IgD-negative memory B cell (primary cell): Measurements from ENCODE around the gene SLC1A7. TPM values are rescaled to one million over a fixed set of nuclear protein-coding genes. Genes with fewer than 3 reads are reported as not detected.

Experiments
- H3K27ac Mint-ChIP-seq, 3 donors: one replicate each; pipeline ENCODE4 v1.8.0; 2020 to 2022; ENCODE audit warnings: mild to moderate bottlenecking in 3 of 3, mixed read lengths in 3 of 3, moderate library complexity in 1 of 3
- H3K27me3 Mint-ChIP-seq: one replicate; pipeline ENCODE4 v1.8.0; 2021; ENCODE audit warnings: mixed read lengths
- H3K36me3 Mint-ChIP-seq: one replicate; pipeline ENCODE4 v1.8.0; 2020; ENCODE audit warnings: mild to moderate bottlenecking, mixed read lengths
- H3K4me1 Mint-ChIP-seq, 3 donors: one replicate each; pipeline ENCODE4 v1.8.0; 2020 to 2022; ENCODE audit warnings: mixed read lengths in 3 of 3, mild to moderate bottlenecking in 1 of 3
- H3K4me3 Mint-ChIP-seq, 4 donors: one replicate each; pipeline ENCODE4 v1.8.0; 2020 to 2022; ENCODE audit warnings: mild to moderate bottlenecking in 4 of 4, mixed read lengths in 4 of 4, moderate library complexity in 3 of 4
- H3K9me3 Mint-ChIP-seq, 3 donors: one replicate each; pipeline ENCODE4 v1.8.0; 2020 to 2021; ENCODE audit warnings: mixed read lengths in 3 of 3, mild to moderate bottlenecking in 1 of 3
- polyA plus RNA-seq: library from polyadenylated mRNA; unstranded; fragments of 300-500 nt; fragmentation: Illumina TruSeq; gene quantifications from one replicate; pipeline ENCODE4 v1.2.3, GENCODE V29; 2021

SLC1A7 gene
- polyA plus RNA-seq, 1 donor from 2014 or later, result not detected

- H3K4me1 Mint-ChIP-seq, result no peaks in the 10 kb centered on the region
- no peak overlapping the region for H3K4me3 Mint-ChIP-seq
- H3K27ac Mint-ChIP-seq, result no peak overlapping the region
- H3K36me3 Mint-ChIP-seq, result peaks cover 21% of the 10 kb centered on the region
- no peaks in the 10 kb centered on the region for H3K27me3 Mint-ChIP-seq
- no peaks in the 10 kb centered on the region for H3K9me3 Mint-ChIP-seq
Observed at GRCh38 chr1:53048960-53049573, 93.4 kb downstream of the SLC1A7 start.

- H3K36me3 Mint-ChIP-seq, result peaks cover 17% of the 10 kb centered on the region
- H3K4me1 Mint-ChIP-seq, result no peaks in the 10 kb centered on the region
- H3K27ac Mint-ChIP-seq, result no peak overlapping the region
- H3K27me3 Mint-ChIP-seq, result no peaks in the 10 kb centered on the region
- no peaks in the 10 kb centered on the region for H3K9me3 Mint-ChIP-seq
- no peak overlapping the region for H3K4me3 Mint-ChIP-seq
Observed at GRCh38 chr1:53047737-53048736, 94.4 kb downstream of the SLC1A7 start.

GRCh38 chr1:53046930-53047329, 95.5 kb downstream of the SLC1A7 start:
- H3K27ac Mint-ChIP-seq, result no peak overlapping the region
- no peaks in the 10 kb centered on the region for H3K4me1 Mint-ChIP-seq
- H3K4me3 Mint-ChIP-seq, result no peak overlapping the region
- H3K27me3 Mint-ChIP-seq, result no peaks in the 10 kb centered on the region
- H3K36me3 Mint-ChIP-seq, result peaks cover 7% of the 10 kb centered on the region
- no peaks in the 10 kb centered on the region for H3K9me3 Mint-ChIP-seq

- no peaks in the 10 kb centered on the region for H3K9me3 Mint-ChIP-seq
- H3K27ac Mint-ChIP-seq, result no peak overlapping the region
- peaks cover 11% of the 10 kb centered on the region for H3K36me3 Mint-ChIP-seq
- no peaks in the 10 kb centered on the region for H3K27me3 Mint-ChIP-seq
- H3K4me1 Mint-ChIP-seq, result no peaks in the 10 kb centered on the region
- no peak overlapping the region for H3K4me3 Mint-ChIP-seq
Observed at GRCh38 chr1:53044926-53045325, 97.5 kb downstream of the SLC1A7 start.

- Mint-ChIP-seq H3K36me3 (peaks cover 19% of the 10 kb centered on the region), H3K27ac (no peak overlapping the region), H3K27me3 (no peaks in the 10 kb centered on the region), H3K4me1 (no peaks in the 10 kb centered on the region), H3K9me3 (no peaks in the 10 kb centered on the region), H3K4me3 (no peak overlapping the region)
Observed at GRCh38 chr1:53043271-53043670, 99.2 kb downstream of the SLC1A7 start.

- no peaks in the 10 kb centered on the region for H3K27me3 Mint-ChIP-seq
- H3K27ac Mint-ChIP-seq, result no peak overlapping the region
- peaks cover 0 to 2% (median 0%) of the 10 kb centered on the region in 3 donors for H3K4me1 Mint-ChIP-seq
- peaks cover 16% of the 10 kb centered on the region for H3K36me3 Mint-ChIP-seq
- peak overlapping the region in 1 of 4 donors; percentile 30 for H3K4me3 Mint-ChIP-seq
- no peaks in the 10 kb centered on the region for H3K9me3 Mint-ChIP-seq
Observed at GRCh38 chr1:53038566-53038965, 103.9 kb downstream of the SLC1A7 start.

Other genes starting within 250 kb of the SLC1A7 start
- gene ECHDC2, start 220.9 kb downstream of the SLC1A7 start, polyA plus RNA-seq, result 26.8 TPM
- 143 TPM for gene SCP2, start 215.4 kb downstream of the SLC1A7 start, polyA plus RNA-seq
- not detected for gene PODN, start 80.4 kb downstream of the SLC1A7 start, polyA plus RNA-seq
- 23.8 TPM for gene CPT2, start 54.2 kb upstream of the SLC1A7 start, polyA plus RNA-seq
- gene CZIB, start 78.0 kb upstream of the SLC1A7 start, polyA plus RNA-seq, result 46.8 TPM
- gene MAGOH, start 95.9 kb upstream of the SLC1A7 start, polyA plus RNA-seq, result 98.5 TPM
- gene LRP8, start 185.4 kb upstream of the SLC1A7 start, polyA plus RNA-seq, result 0.95 TPM